H9 (cell line): ENCODE data around the gene C7orf57. TPM values are rescaled to one million over a fixed set of nuclear protein-coding genes. Genes with fewer than 3 reads are reported as not detected.

Experiments
- DNase-seq: peaks from one replicate; pipeline ENCODE4 v3.0.0-alpha.2; 2017
- H2AFZ ChIP-seq: one replicate; pipeline ENCODE4 v1.6.1; 2013; ENCODE audit warnings: mild to moderate bottlenecking, low read length, control low read depth, moderate library complexity
- H2AK5ac ChIP-seq: 2 replicates; pipeline ENCODE4 v1.6.1; 2013; ENCODE audit warnings: low read length, control low read depth, mixed read lengths; ENCODE audit not compliant: insufficient read length
- H2BK120ac ChIP-seq: one replicate; pipeline ENCODE4 v1.6.1; 2013; ENCODE audit warnings: low read depth, mild to moderate bottlenecking, low read length, control low read depth, inconsistent platforms; ENCODE audit not compliant: poor library complexity, severe bottlenecking
- H2BK12ac ChIP-seq: 2 replicates; pipeline ENCODE4 v1.6.1; 2013; ENCODE audit warnings: low read length, control low read depth, mixed read lengths, low read depth; ENCODE audit not compliant: insufficient read length
- H2BK15ac ChIP-seq: 2 replicates; pipeline ENCODE4 v1.6.1; 2013; ENCODE audit warnings: low read depth, low read length, control low read depth
- H2BK20ac ChIP-seq: one replicate; pipeline ENCODE4 v1.6.1; 2013; ENCODE audit warnings: low read depth, mild to moderate bottlenecking, low read length, control low read depth, inconsistent platforms; ENCODE audit not compliant: poor library complexity, severe bottlenecking
- H2BK5ac ChIP-seq: 2 replicates; pipeline ENCODE4 v1.6.1; 2013; ENCODE audit warnings: low read length, control low read depth, mixed read lengths; ENCODE audit not compliant: insufficient read length
- H3K14ac ChIP-seq: 2 replicates; pipeline ENCODE4 v1.6.1; 2013; ENCODE audit warnings: low read length, control low read depth; ENCODE audit not compliant: insufficient read depth
- H3K18ac ChIP-seq: 2 replicates; pipeline ENCODE4 v1.6.1; 2013; ENCODE audit warnings: low read depth, mild to moderate bottlenecking, mixed read lengths, low read length, control low read depth; ENCODE audit not compliant: insufficient read length
- H3K23ac ChIP-seq: 2 replicates; pipeline ENCODE4 v1.6.1; 2013; ENCODE audit warnings: low read length, control low read depth, mixed read lengths, low read depth; ENCODE audit not compliant: insufficient read length
- H3K23me2 ChIP-seq: 2 replicates; pipeline ENCODE4 v1.6.1; 2013; ENCODE audit warnings: low read depth, mild to moderate bottlenecking, mixed read lengths, low read length, control low read depth; ENCODE audit not compliant: insufficient read length, poor library complexity, severe bottlenecking
- H3K27ac ChIP-seq: 2 replicates; pipeline ENCODE4 v1.5.1; 2013; ENCODE audit warnings: low read length, control low read depth, mixed read lengths, low read depth; ENCODE audit not compliant: insufficient read length
- H3K27me3 ChIP-seq: 2 replicates; pipeline ENCODE4 v1.6.1; 2013; ENCODE audit warnings: low read length, control low read depth, inconsistent platforms; ENCODE audit not compliant: insufficient read depth
- H3K4ac ChIP-seq: 2 replicates; pipeline ENCODE4 v1.6.1; 2013; ENCODE audit warnings: low read depth, mild to moderate bottlenecking, control low read depth, inconsistent platforms, low read length, moderate library complexity
- H3K4me1 ChIP-seq: 2 replicates; pipeline ENCODE4 v1.6.1; 2013; ENCODE audit warnings: low read length, control low read depth, inconsistent platforms; ENCODE audit not compliant: insufficient read depth
- H3K4me2 ChIP-seq: 2 replicates; pipeline ENCODE4 v1.6.1; 2013; ENCODE audit warnings: low read length, control low read depth, mixed read lengths; ENCODE audit not compliant: insufficient read length, insufficient read depth
- H3K56ac ChIP-seq: 2 replicates; pipeline ENCODE4 v1.6.1; 2013; ENCODE audit warnings: low read depth, mild to moderate bottlenecking, mixed read lengths, low read length, control low read depth; ENCODE audit not compliant: insufficient read length
- H3K79me1 ChIP-seq: 2 replicates; pipeline ENCODE4 v1.6.1; 2013; ENCODE audit warnings: low read depth, mild to moderate bottlenecking, moderate library complexity, low read length, control low read depth, inconsistent platforms; ENCODE audit not compliant: insufficient read depth, poor library complexity, severe bottlenecking
- H3K79me2 ChIP-seq: 2 replicates; pipeline ENCODE4 v1.6.1; 2013; ENCODE audit warnings: low read length, control low read depth, inconsistent platforms; ENCODE audit not compliant: insufficient read depth
- H3K9ac ChIP-seq: 2 replicates; pipeline ENCODE4 v1.6.1; 2013; ENCODE audit warnings: low read length, control low read depth, mixed read lengths; ENCODE audit not compliant: insufficient read length; ENCODE audit errors: extremely low read depth
- H3K9me3 ChIP-seq: one replicate; pipeline ENCODE4 v1.6.1; 2013; ENCODE audit warnings: low read depth, low read length, inconsistent platforms; ENCODE audit not compliant: control insufficient read depth
- H3T11ph ChIP-seq: one replicate; pipeline ENCODE4 v1.6.1; 2013; ENCODE audit warnings: mild to moderate bottlenecking, low read length, control low read depth, inconsistent platforms
- H4K20me1 ChIP-seq: one replicate; pipeline ENCODE4 v1.6.1; 2013; ENCODE audit not compliant: control insufficient read depth, insufficient read length, insufficient read depth
- H4K5ac ChIP-seq: 2 replicates; pipeline ENCODE4 v1.6.1; 2013; ENCODE audit warnings: low read depth, mild to moderate bottlenecking, mixed read lengths, low read length, control low read depth; ENCODE audit not compliant: insufficient read length
- H4K8ac ChIP-seq: replicated peaks from 2 replicates; pipeline ENCODE4 v1.6.1; 2013; ENCODE audit warnings: low read length, control low read depth, mixed read lengths, low read depth; ENCODE audit not compliant: insufficient read length
- H4K91ac ChIP-seq: 2 replicates; pipeline ENCODE4 v1.6.1; 2013; ENCODE audit warnings: low read depth, mild to moderate bottlenecking, moderate library complexity, mixed read lengths, low read length, control low read depth; ENCODE audit not compliant: insufficient read length
- H3K27ac Mint-ChIP-seq, 3 experiments: 2 replicates in 2 of 3; 3 replicates in 1 of 3; pipeline ENCODE4 v1.8.0; 2020 to 2021; ENCODE audit warnings: mixed read lengths in 3 of 3, mild to moderate bottlenecking in 1 of 3, moderate library complexity in 1 of 3
- H3K27me3 Mint-ChIP-seq: 2 replicates; pipeline ENCODE4 v1.8.0; 2021; ENCODE audit warnings: low read depth, mild to moderate bottlenecking, moderate library complexity, mixed read lengths
- H3K36me3 Mint-ChIP-seq, 3 experiments: 2 replicates in 2 of 3; 3 replicates in 1 of 3; pipeline ENCODE4 v1.8.0; 2020 to 2021; ENCODE audit warnings: low read depth in 3 of 3, mixed read lengths in 3 of 3; ENCODE audit not compliant: insufficient read depth in 1 of 3
- H3K4me1 Mint-ChIP-seq, 2 experiments: 2 replicates each; pipeline ENCODE4 v1.8.0; 2020; ENCODE audit warnings: mixed read lengths in 2 of 2
- H3K4me3 Mint-ChIP-seq, 2 experiments: 2 replicates in 1 of 2; 3 replicates in 1 of 2; pipeline ENCODE4 v1.8.0; 2020 to 2021; ENCODE audit warnings: mild to moderate bottlenecking in 2 of 2, mixed read lengths in 2 of 2, moderate library complexity in 1 of 2
- H3K9me3 Mint-ChIP-seq, 2 experiments: 2 replicates in 1 of 2; 3 replicates in 1 of 2; pipeline ENCODE4 v1.8.0; 2020; ENCODE audit warnings: mild to moderate bottlenecking in 2 of 2, mixed read lengths in 2 of 2, moderate library complexity in 1 of 2
- CTCF ChIP-seq: fragments of 200-600 bp; sonication (generic); conservative IDR thresholded peaks from 3 replicates; pipeline ENCODE4 v1.8.0; 2021; ENCODE audit warnings: antibody characterized with exemption, mild to moderate bottlenecking
- WGBS: extraction: QIAGEN DNeasy Blood & Tissue Kit; methylation state at CpG from one replicate; pipeline ENCODE4 v1.1.7; 2013; ENCODE audit warnings: missing lambda C conversion rate, low lambda C conversion rate, mixed read lengths; ENCODE audit not compliant: insufficient read length; ENCODE audit errors: extremely low coverage; 5-methylcytosine and 5-hydroxymethylcytosine counted together
- total RNA-seq: library from RNA; stranded (reverse); gene quantifications from 2 replicates; pipeline ENCODE4 v1.2.1, GENCODE V29; 2021

Gene C7orf57
- total RNA-seq, 1 experiment from 2014 or later: not detected

GRCh38 chr7:47992446-47992845 lies 42.9 kb upstream of the C7orf57 start:
- no peak overlapping the region for H2BK12ac ChIP-seq
- no peak for TF ChIP-seq CTCF
- peak overlapping the region in 2 of 3 experiments; percentile 63 to 93; a peak in 3 of 7 replicates for H3K27ac Mint-ChIP-seq
- H3K27ac ChIP-seq: no peak overlapping the region
- DNase-seq: no peak
- no peak overlapping the region for H2BK120ac ChIP-seq
- no peak overlapping the region for H2BK5ac ChIP-seq
- no peaks in the 10 kb centered on the region for H3K9me3 ChIP-seq
- H3K4me3 Mint-ChIP-seq: peak overlapping the region in 1 of 2 experiments; percentile 76; a peak in 1 of 5 replicates
- H4K91ac ChIP-seq: no peak overlapping the region
- H3K4ac ChIP-seq: no peak overlapping the region
- no peak overlapping the region for H3K18ac ChIP-seq
- no peaks in the 10 kb centered on the region for H3K79me2 ChIP-seq
- H3K79me1 ChIP-seq: no peaks in the 10 kb centered on the region
- no peaks in the 10 kb centered on the region for H3K27me3 Mint-ChIP-seq
- peak overlapping the region; percentile 63 for H3K4me2 ChIP-seq
- H3K27me3 ChIP-seq: no peaks in the 10 kb centered on the region
- no peak overlapping the region for H3T11ph ChIP-seq
- H4K20me1 ChIP-seq: no peaks in the 10 kb centered on the region
- no peak overlapping the region for H3K14ac ChIP-seq
- no peak overlapping the region for H4K8ac ChIP-seq
- H2BK20ac ChIP-seq: peak overlapping the region; percentile 0
- peaks cover 3% of the 10 kb centered on the region for H3K23me2 ChIP-seq
- no peak overlapping the region for H4K5ac ChIP-seq
- peaks cover 0 to 6% (median 4%) of the 10 kb centered on the region in 3 experiments; a peak in 3 of 7 replicates for H3K36me3 Mint-ChIP-seq
- WGBS: no CpG with 5 or more reads among the region's 3 CpGs
- no peak overlapping the region for H3K23ac ChIP-seq
- no peak overlapping the region for H2AK5ac ChIP-seq
- H3K9me3 Mint-ChIP-seq: peaks cover 2 to 6% of the 10 kb centered on the region in 2 experiments
- peaks cover 32% of the 10 kb centered on the region in 2 experiments for H3K4me1 Mint-ChIP-seq
- H3K9ac ChIP-seq: no peak overlapping the region
- H2BK15ac ChIP-seq: no peak overlapping the region
- no peak overlapping the region for H2AFZ ChIP-seq
- no peaks in the 10 kb centered on the region for H3K4me1 ChIP-seq
- H3K56ac ChIP-seq: no peak overlapping the region
